ENCODE data around the gene HERPUD1. TPM values are rescaled to one million over a fixed set of nuclear protein-coding genes. Genes with fewer than 3 reads are reported as not detected.

The HERPUD1 gene
- total and polyA plus RNA-seq, 2 of the 13 experiments (the other 11 are each of a cell fraction or from before 2014, with no cell fraction given), result 96.2 to 323 TPM

- no peak for TF ChIP-seq ATF7-NPFF (CRISPR knock-in tag; IDR thresholded peaks at IDR 0.05; ENCODE audit: low read depth)
- TF ChIP-seq ETV5 (CRISPR knock-in tag; IDR thresholded peaks at IDR 0.05; ENCODE audit: borderline replicate concordance), result no peak
- TF ChIP-seq TFAP4 (IDR thresholded peaks at IDR 0.05; ENCODE audit: borderline replicate concordance, low read depth), result no peak
- no peak for TF ChIP-seq PAWR (CRISPR knock-in tag; IDR thresholded peaks at IDR 0.05; ENCODE audit: borderline replicate concordance)
- TF ChIP-seq GTF3A (CRISPR knock-in tag; conservative IDR thresholded peaks at IDR 0.05), result no peak
- no peak for TF ChIP-seq MAFF (IDR thresholded peaks at IDR 0.05; ENCODE audit: low read depth, low read length)
- no peak for TF ChIP-seq SRSF9 (IDR thresholded peaks at IDR 0.05; ENCODE audit: borderline replicate concordance, insufficient read depth, low read depth, low read length, poor library complexity, severe bottlenecking)
Observed at GRCh38 chr16:56984639-56985038, 52.7 kb downstream of the HERPUD1 start (continued).

DNA sequence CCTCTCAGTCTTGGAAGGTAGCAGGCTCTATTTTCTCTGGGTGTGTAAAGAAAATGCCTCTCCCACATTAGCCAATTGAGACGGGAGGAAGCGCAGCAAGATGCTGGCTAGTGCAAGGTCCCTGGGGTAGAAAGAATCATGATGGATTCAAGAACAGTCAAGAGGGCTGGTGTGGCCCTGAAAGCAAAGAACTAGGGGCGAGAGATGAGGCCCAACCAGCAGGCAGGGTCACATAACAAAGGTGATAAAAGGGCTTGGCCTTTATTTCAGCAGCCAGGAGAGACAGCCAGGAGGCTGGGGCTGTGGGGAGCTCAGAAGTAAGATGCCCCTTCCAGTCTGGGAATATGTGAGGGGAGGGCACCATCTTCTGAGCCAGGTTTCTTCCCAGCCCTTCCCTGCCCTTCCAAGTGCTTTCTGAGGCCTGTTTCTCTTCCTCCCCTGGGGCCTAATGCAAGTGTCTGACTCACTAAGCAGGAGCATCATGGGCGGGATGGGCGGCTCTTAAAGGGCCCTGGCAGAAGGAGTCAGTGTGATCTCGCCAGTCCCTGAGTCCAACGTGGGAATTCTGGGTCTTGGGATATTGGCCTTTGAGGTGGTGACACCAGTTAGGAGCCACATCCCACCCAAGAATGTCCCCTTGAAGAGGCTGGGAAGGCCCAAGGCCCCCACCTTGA, 53.5 kb downstream of the HERPUD1 start:
- Histone ChIP-seq H4K20me1 (ENCODE audit: insufficient read depth, low read length) (no peaks in the 10 kb centered on the region), H3K36me3 (replicated peaks in 1 of 2; ENCODE audit: control insufficient read depth in 1 of 2, insufficient read depth in 2 of 2, low read length in 2 of 2) (no peaks in the 10 kb centered on the region), H3K9ac (ENCODE audit: insufficient read depth, low read depth, low read length) (no peak overlapping the region), H3K4me1 (ENCODE audit: insufficient read depth, low read length) (peaks cover 76% of the 10 kb centered on the region), H3K4me3 (replicated peaks in 1 of 3; ENCODE audit: insufficient read depth in 1 of 3, low read depth in 2 of 3, low read length in 3 of 3) (no peak overlapping the region), H3K4me2 (ENCODE audit: low read depth, low read length) (no peak overlapping the region), H3K27ac (ENCODE audit: extremely low read length, insufficient read depth, low read length) (no peak overlapping the region), H2AFZ (ENCODE audit: low read length) (no peak overlapping the region), H3K27me3 (ENCODE audit: control insufficient read depth in 1 of 2, insufficient read depth in 2 of 2, low read length in 2 of 2) (peaks cover 4 to 43% of the 10 kb centered on the region in 2 experiments), H3K79me2 (ENCODE audit: insufficient read depth, low read length) (no peaks in the 10 kb centered on the region), H3K9me3 (ENCODE audit: low read length) (no peaks in the 10 kb centered on the region)
- ATAC-seq (no peak), FAIRE-seq (no peak), DNase-seq (ENCODE audit: low spot score) (no peak)
- WGBS (ENCODE audit: low lambda C conversion rate), result 48% methylated on average over 7 of the region's 7 CpGs
- intact Hi-C loops (cut with micrococcal nuclease; ENCODE audit: unreplicated experiment), result no loop called here
- in situ Hi-C loops (cut with HindIII; ENCODE audit: extremely low pct_ligation_motif_present, low pct_unique_long_range_greater_than_20kb), result no loop called here
- BruUV-seq (replicated peaks), result no TSS peak
- ChIA-PET POLR2A (no interaction called here), CTCF (ENCODE audit: low intra/inter-chr PET ratio, low total read pairs) (no interaction called here)
- TF ChIP-seq XRCC5 (optimal IDR thresholded peaks at IDR 0.05; ENCODE audit: low read length) (no peak), ZFP91 (CRISPR knock-in tag; IDR thresholded peaks at IDR 0.05; ENCODE audit: borderline replicate concordance) (peak; percentile 58), SIN3A (IDR thresholded peaks at IDR 0.05; ENCODE audit: borderline replicate concordance, low read depth, low read length) (no peak), ZBTB37 (CRISPR knock-in tag; IDR thresholded peaks at IDR 0.05) (no peak), EEA1 (CRISPR knock-in tag; IDR thresholded peaks at IDR 0.05; ENCODE audit: borderline replicate concordance) (0 out of 2 replicates have a peak, but pooled peaks have one; percentile 36), KAT8 (CRISPR knock-in tag; IDR thresholded peaks at IDR 0.05) (no peak), BORCS8-MEF2B (CRISPR knock-in tag; IDR thresholded peaks at IDR 0.05) (no peak)
- TF ChIP-seq, protein P1, sequence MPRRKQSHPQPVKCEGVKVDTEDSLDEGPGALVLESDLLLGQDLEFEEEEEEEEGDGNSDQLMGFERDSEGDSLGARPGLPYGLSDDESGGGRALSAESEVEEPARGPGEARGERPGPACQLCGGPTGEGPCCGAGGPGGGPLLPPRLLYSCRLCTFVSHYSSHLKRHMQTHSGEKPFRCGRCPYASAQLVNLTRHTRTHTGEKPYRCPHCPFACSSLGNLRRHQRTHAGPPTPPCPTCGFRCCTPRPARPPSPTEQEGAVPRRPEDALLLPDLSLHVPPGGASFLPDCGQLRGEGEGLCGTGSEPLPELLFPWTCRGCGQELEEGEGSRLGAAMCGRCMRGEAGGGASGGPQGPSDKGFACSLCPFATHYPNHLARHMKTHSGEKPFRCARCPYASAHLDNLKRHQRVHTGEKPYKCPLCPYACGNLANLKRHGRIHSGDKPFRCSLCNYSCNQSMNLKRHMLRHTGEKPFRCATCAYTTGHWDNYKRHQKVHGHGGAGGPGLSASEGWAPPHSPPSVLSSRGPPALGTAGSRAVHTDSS (CRISPR knock-in tag; conservative IDR thresholded peaks at IDR 0.05), result no peak
- TF ChIP-seq, protein P2, sequence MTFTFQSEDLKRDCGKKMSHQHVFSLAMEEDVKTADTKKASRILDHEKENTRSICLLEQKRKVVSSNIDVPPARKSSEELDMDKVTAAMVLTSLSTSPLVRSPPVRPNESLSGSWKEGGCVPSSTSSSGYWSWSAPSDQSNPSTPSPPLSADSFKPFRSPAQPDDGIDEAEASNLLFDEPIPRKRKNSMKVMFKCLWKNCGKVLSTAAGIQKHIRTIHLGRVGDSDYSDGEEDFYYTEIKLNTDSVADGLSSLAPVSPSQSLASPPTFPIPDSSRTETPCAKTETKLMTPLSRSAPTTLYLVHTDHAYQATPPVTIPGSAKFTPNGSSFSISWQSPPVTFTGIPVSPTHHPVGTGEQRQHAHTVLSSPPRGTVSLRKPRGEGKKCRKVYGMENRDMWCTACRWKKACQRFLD (CRISPR knock-in tag; IDR thresholded peaks at IDR 0.05; ENCODE audit: borderline replicate concordance), result no peak
